ENCODE results near the gene RTN4R. TPM values are rescaled to one million over a fixed set of nuclear protein-coding genes. Genes with fewer than 3 reads are reported as not detected.

The RTN4R gene
- polyA plus RNA-seq, 1 of the 3 experiments (the other 2 are of a cell fraction) = 0.23 TPM

DNA sequence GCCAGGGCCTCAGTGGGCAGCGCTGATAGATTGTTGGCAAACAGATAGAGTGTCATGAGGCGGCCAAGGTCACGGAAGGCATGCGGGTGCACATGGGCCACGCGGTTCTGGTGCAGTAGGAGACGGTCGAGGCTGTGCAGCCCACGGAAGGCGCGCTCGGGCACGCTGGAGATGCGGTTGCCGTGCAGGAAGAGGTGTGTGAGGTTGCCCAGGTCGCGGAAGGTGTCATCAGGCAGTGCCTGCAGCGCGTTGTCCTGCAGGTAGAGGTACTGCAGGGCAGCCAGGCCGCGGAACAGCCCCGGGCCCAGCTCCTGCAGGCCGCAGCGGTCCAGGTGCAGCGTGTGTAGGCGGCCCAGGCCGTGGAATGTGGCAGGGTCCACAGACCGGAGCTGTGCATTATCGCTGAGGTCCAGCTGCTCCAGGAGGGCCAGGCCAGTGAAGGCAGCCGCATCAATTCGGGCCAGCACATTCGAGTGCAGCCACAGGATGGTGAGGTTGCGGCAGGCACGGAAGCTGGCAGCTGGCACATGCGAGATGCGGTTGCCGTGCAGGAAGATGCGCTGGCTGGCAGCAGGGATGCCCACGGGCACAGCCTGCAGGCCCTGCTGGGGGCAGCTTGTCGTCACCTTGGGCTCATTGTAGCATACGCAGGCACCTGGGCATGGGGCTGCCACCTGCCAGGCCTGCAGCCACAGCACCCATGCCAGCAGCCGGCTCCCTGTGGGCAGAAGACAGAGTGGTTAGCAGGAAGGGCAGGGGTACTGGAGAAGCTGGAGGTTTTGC, 25.5 kb downstream of the RTN4R start:
- 94% methylated on average over 32 of the region's 42 CpGs for WGBS (ENCODE audit: low lambda C conversion rate)
- H3K9me3 ChIP-seq = no peaks in the 10 kb centered on the region

More for the DNA sequence above, 25.5 kb downstream of the RTN4R start:
- H3K27me3 ChIP-seq (ENCODE audit: insufficient read depth) = no peaks in the 10 kb centered on the region
- POLR2A ChIA-PET = no interaction called here
- no peaks in the 10 kb centered on the region for H3K36me3 ChIP-seq (replicated peaks in 1 of 2; ENCODE audit: control insufficient read depth in 1 of 2, insufficient read depth in 2 of 2, low read length in 1 of 2)
- no peaks in the 10 kb centered on the region for H3K9me2 ChIP-seq
- H3K9ac ChIP-seq = no peak overlapping the region
- H3K27ac ChIP-seq (ENCODE audit: low read depth in 2 of 2, low read length in 1 of 2) = no peak overlapping the region
- no peak for DNase-seq
- no peaks in the 10 kb centered on the region for H3F3A ChIP-seq (replicated peaks; ENCODE audit: insufficient read depth)
- peaks cover 0 to 63% of the 10 kb centered on the region in 2 experiments; a peak in 1 of 4 replicates for H3K4me1 ChIP-seq (ENCODE audit: control insufficient read depth in 1 of 2, insufficient read depth in 2 of 2, low read depth in 1 of 2, low read length in 1 of 2)
- no peaks in the 10 kb centered on the region for H4K20me1 ChIP-seq (ENCODE audit: insufficient read depth)
- no peak overlapping the region for H2AFZ ChIP-seq (ENCODE audit: low read depth)
- CTCF ChIA-PET = interaction anchor here (1.2 to 1.3 kb wide), 2 partner anchors 24 to 86 kb away, joined by 3 to 4 read pairs; no protein-coding TSS in a partner anchor
- no peak overlapping the region for H3K4me3 ChIP-seq (ENCODE audit: low read depth in 2 of 2, low read length in 1 of 2)
- no peaks in the 10 kb centered on the region for H3K79me2 ChIP-seq (ENCODE audit: insufficient read depth)
- no peak overlapping the region for H3K4me2 ChIP-seq
- TF ChIP-seq TAF1 (IDR thresholded peaks at IDR 0.05; ENCODE audit: borderline replicate concordance, low read depth, low read length) = no peak
- no peak for TF ChIP-seq FOXM1 (IDR thresholded peaks at IDR 0.05; ENCODE audit: low read depth)
- no peak for TF ChIP-seq SIN3A (IDR thresholded peaks at IDR 0.05; ENCODE audit: borderline replicate concordance, low read depth, low read length)
- no peak for TF ChIP-seq TEAD4 (IDR thresholded peaks at IDR 0.05; ENCODE audit: borderline replicate concordance, insufficient read depth)
- TF ChIP-seq NRF1 (IDR thresholded peaks at IDR 0.05; ENCODE audit: low read depth, low read length) = no peak
- no peak for TF ChIP-seq FOXJ3 (CRISPR knock-in tag; IDR thresholded peaks at IDR 0.05)
- TF ChIP-seq PBX3 (IDR thresholded peaks at IDR 0.05) = no peak
- TF ChIP-seq RXRA (IDR thresholded peaks at IDR 0.05; ENCODE audit: borderline replicate concordance, low read depth) = no peak
- TF ChIP-seq EP300 (IDR thresholded peaks at IDR 0.05; ENCODE audit: borderline replicate concordance in 1 of 2, low read depth in 1 of 2, low read length in 1 of 2) = no peak
- TF ChIP-seq MAX (IDR thresholded peaks at IDR 0.05; ENCODE audit: low read depth) = no peak
- no peak for TF ChIP-seq ELF1 (IDR thresholded peaks at IDR 0.05)
- TF ChIP-seq EZH2phosphoT487 (IDR thresholded peaks at IDR 0.05; ENCODE audit: borderline replicate concordance, low read depth) = no peak
- no peak for TF ChIP-seq IRF3 (IDR thresholded peaks at IDR 0.05; ENCODE audit: low read depth, low read length)
- TF ChIP-seq NFIC (IDR thresholded peaks at IDR 0.05; ENCODE audit: borderline replicate concordance) = no peak
- TF ChIP-seq GATA2 (CRISPR knock-in tag; IDR thresholded peaks at IDR 0.05) = no peak
- no peak for TF ChIP-seq SMC3 (IDR thresholded peaks at IDR 0.05; ENCODE audit: low read depth, low read length)
- TF ChIP-seq MEF2A (IDR thresholded peaks at IDR 0.05; ENCODE audit: borderline replicate concordance, low read depth) = no peak
- TF ChIP-seq REST (IDR thresholded peaks at IDR 0.05; ENCODE audit: low read depth, low read length) = no peak
- no peak for TF ChIP-seq MXI1 (IDR thresholded peaks at IDR 0.05; ENCODE audit: low read depth, low read length)
- TF ChIP-seq, protein P1, sequence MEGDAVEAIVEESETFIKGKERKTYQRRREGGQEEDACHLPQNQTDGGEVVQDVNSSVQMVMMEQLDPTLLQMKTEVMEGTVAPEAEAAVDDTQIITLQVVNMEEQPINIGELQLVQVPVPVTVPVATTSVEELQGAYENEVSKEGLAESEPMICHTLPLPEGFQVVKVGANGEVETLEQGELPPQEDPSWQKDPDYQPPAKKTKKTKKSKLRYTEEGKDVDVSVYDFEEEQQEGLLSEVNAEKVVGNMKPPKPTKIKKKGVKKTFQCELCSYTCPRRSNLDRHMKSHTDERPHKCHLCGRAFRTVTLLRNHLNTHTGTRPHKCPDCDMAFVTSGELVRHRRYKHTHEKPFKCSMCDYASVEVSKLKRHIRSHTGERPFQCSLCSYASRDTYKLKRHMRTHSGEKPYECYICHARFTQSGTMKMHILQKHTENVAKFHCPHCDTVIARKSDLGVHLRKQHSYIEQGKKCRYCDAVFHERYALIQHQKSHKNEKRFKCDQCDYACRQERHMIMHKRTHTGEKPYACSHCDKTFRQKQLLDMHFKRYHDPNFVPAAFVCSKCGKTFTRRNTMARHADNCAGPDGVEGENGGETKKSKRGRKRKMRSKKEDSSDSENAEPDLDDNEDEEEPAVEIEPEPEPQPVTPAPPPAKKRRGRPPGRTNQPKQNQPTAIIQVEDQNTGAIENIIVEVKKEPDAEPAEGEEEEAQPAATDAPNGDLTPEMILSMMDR (IDR thresholded peaks at IDR 0.05) = no peak
